HepG2 (cell line): ENCODE measurements around the gene BAHD1. TPM values are rescaled to one million over a fixed set of nuclear protein-coding genes. Genes with fewer than 3 reads are reported as not detected.

ENCODE experiments used
- CAMTA2 ChIP-seq: sonication (generic); formaldehyde crosslinking; IDR thresholded peaks from 2 replicates; pipeline ENCODE4 v1.4.0; 2020; ENCODE audit warnings: mild to moderate bottlenecking, missing genetic modification reagents, borderline replicate concordance
- CBFB ChIP-seq: sonication (generic); formaldehyde crosslinking; IDR thresholded peaks from 2 replicates; pipeline ENCODE4 v1.4.0; 2020; ENCODE audit warnings: missing genetic modification reagents
- CCDC6 ChIP-seq: sonication (generic); formaldehyde crosslinking; IDR thresholded peaks from 2 replicates; pipeline ENCODE4 v1.8.1; 2022; ENCODE audit warnings: mild to moderate bottlenecking, missing genetic modification reagents, moderate library complexity
- CREBL2 ChIP-seq: sonication (generic); formaldehyde crosslinking; IDR thresholded peaks from 2 replicates; pipeline ENCODE4 v1.8.1; 2023; ENCODE audit warnings: missing genetic modification reagents, mild to moderate bottlenecking, borderline replicate concordance
- ELF3 ChIP-seq: IDR thresholded peaks from 2 replicates; pipeline ENCODE4 v1.6.1; 2016; ENCODE audit warnings: missing genetic modification reagents, missing compliant biosample characterization
- MYPOP ChIP-seq: sonication (generic); formaldehyde crosslinking; IDR thresholded peaks from 2 replicates; pipeline ENCODE4 v1.8.1; 2023; ENCODE audit warnings: mild to moderate bottlenecking, moderate library complexity, missing genetic modification reagents
- PCBP1 ChIP-seq: fragments of 200-400 bp; formaldehyde crosslinking; IDR thresholded peaks from 2 replicates; pipeline ENCODE4 v1.6.1; 2017; ENCODE audit warnings: mild to moderate bottlenecking, low read depth, low read length, borderline replicate concordance
- POLR2A ChIP-seq, 2 experiments: IDR thresholded peaks; 2 replicates each; pipeline ENCODE4 v1.6.1; 2011; ENCODE audit warnings: low read depth in 2 of 2, low read length in 2 of 2, mild to moderate bottlenecking in 1 of 2, moderate library complexity in 1 of 2; ENCODE audit not compliant: insufficient read depth in 1 of 2
- RBFOX2 ChIP-seq: fragments of 200-400 bp; formaldehyde crosslinking; IDR thresholded peaks from 2 replicates; pipeline ENCODE4 v1.6.1; 2017; ENCODE audit warnings: low read depth, mild to moderate bottlenecking, low read length
- SOX5 ChIP-seq: IDR thresholded peaks from 2 replicates; pipeline ENCODE4 v1.6.1; 2016; ENCODE audit warnings: borderline replicate concordance
- TBX3 ChIP-seq: fragments of 450-650 bp; IDR thresholded peaks from 2 replicates; pipeline ENCODE4 v1.6.1; 2017; ENCODE audit warnings: antibody characterized with exemption, mild to moderate bottlenecking, inconsistent platforms, borderline replicate concordance
- WIZ ChIP-seq: sonication (generic); formaldehyde crosslinking; IDR thresholded peaks from 2 replicates; pipeline ENCODE4 v1.5.1; 2020; ENCODE audit warnings: mild to moderate bottlenecking, missing genetic modification reagents
- ZNF12 ChIP-seq: sonication (generic); formaldehyde crosslinking; IDR thresholded peaks from 2 replicates; pipeline ENCODE4 v1.5.0; 2020; ENCODE audit warnings: missing genetic modification reagents
- ZNF296 ChIP-seq: sonication (generic); formaldehyde crosslinking; conservative IDR thresholded peaks from 2 replicates; pipeline ENCODE4 v1.5.0; 2020; ENCODE audit warnings: mild to moderate bottlenecking, missing genetic modification reagents
- ZNF337 ChIP-seq: sonication (generic); formaldehyde crosslinking; IDR thresholded peaks from 2 replicates; pipeline ENCODE4 v1.5.1; 2020; ENCODE audit warnings: missing genetic modification reagents, low read depth, mild to moderate bottlenecking, borderline replicate concordance
- ZNF33A ChIP-seq: sonication (generic); formaldehyde crosslinking; IDR thresholded peaks from 2 replicates; pipeline ENCODE4 v1.5.1; 2020; ENCODE audit warnings: missing genetic modification reagents, mild to moderate bottlenecking, moderate library complexity, borderline replicate concordance
- ZNF382 ChIP-seq: sonication (generic); formaldehyde crosslinking; IDR thresholded peaks from 2 replicates; pipeline ENCODE4 v1.5.0; 2020; ENCODE audit warnings: missing genetic modification reagents, mild to moderate bottlenecking, borderline replicate concordance
- ZNF430 ChIP-seq: sonication (generic); formaldehyde crosslinking; IDR thresholded peaks from 2 replicates; pipeline ENCODE4 v1.9.0; 2021; ENCODE audit warnings: mild to moderate bottlenecking, missing genetic modification reagents
- ZNF549 ChIP-seq: sonication (generic); formaldehyde crosslinking; IDR thresholded peaks from 2 replicates; pipeline ENCODE4 v1.5.0; 2020; ENCODE audit warnings: missing genetic modification reagents
- ZNF652 ChIP-seq: IDR thresholded peaks from 2 replicates; pipeline ENCODE4 v1.6.1; 2016; ENCODE audit warnings: low read depth, borderline replicate concordance
- ZNF704 ChIP-seq: sonication (generic); formaldehyde crosslinking; IDR thresholded peaks from 2 replicates; pipeline ENCODE4 v1.8.1; 2023; ENCODE audit warnings: mild to moderate bottlenecking, inconsistent platforms, moderate library complexity, missing genetic modification reagents, borderline replicate concordance
- ZSCAN21 ChIP-seq: sonication (generic); formaldehyde crosslinking; IDR thresholded peaks from 2 replicates; pipeline ENCODE4 v1.8.0; 2022; ENCODE audit warnings: mild to moderate bottlenecking, missing genetic modification reagents, moderate library complexity, borderline replicate concordance
- ZSCAN30 ChIP-seq: sonication (generic); formaldehyde crosslinking; IDR thresholded peaks from 2 replicates; pipeline ENCODE4 v1.5.0; 2020; ENCODE audit warnings: mild to moderate bottlenecking, missing genetic modification reagents
- polyA plus RNA-seq, 8 experiments: library from polyadenylated mRNA; depleted of rRNA in 3 of 8; stranded (reverse) in 7 of 8; unstranded in 1 of 8; fragments of >200 nt; fragmentation: Illumina TruSeq in 4 of 8; extraction: Trizol in 4 of 8; gene quantifications; 2 replicates each; pipeline versions ENCODE4 v1.2.1 to v1.2.3, GENCODE V29; 2011 to 2016; ENCODE audit warnings: low read depth in 4 of 8, missing spikeins in 1 of 8, mixed read lengths in 1 of 8; ENCODE audit not compliant: insufficient read depth in 1 of 8
- total RNA-seq, 5 experiments: library from RNA; depleted of rRNA; stranded (reverse); fragments of >200 nt; fragmentation: Illumina TruSeq; extraction: Trizol; gene quantifications; 2 replicates each; pipeline ENCODE4 v1.2.3, GENCODE V29; 2016; ENCODE audit warnings: low read depth in 1 of 5
- TF ChIP-seq, protein P1 (sequence below), 2 experiments: sonication (generic) in 1 of 2; formaldehyde crosslinking in 1 of 2; IDR thresholded peaks; 2 replicates each; pipeline versions ENCODE4 v1.4.0 to v1.6.1; 2016 to 2020; ENCODE audit warnings: borderline replicate concordance in 1 of 2, low read depth in 1 of 2, mild to moderate bottlenecking in 1 of 2, missing genetic modification reagents in 1 of 2

Gene BAHD1
- total and polyA plus RNA-seq, 2 of the 13 experiments (the other 11 are each of a cell fraction or from before 2014, with no cell fraction given), result 3.3 to 8.7 TPM

- no peak for TF ChIP-seq ZNF549 (CRISPR knock-in tag)
- TF ChIP-seq CREBL2 (CRISPR knock-in tag), result no peak
- TF ChIP-seq ZNF337, result no peak
- TF ChIP-seq ELF3 (CRISPR knock-in tag), result no peak; the same call in 1 of the 2 replicates
- TF ChIP-seq ZNF382, result no peak
- no peak for TF ChIP-seq WIZ (CRISPR knock-in tag)
- TF ChIP-seq PCBP1, result no peak
- TF ChIP-seq ZNF430 (CRISPR knock-in tag), result no peak
- 0 out of 4 replicates have a peak, but pooled peaks of 1 of the 2 experiments have one; percentile 49 for TF ChIP-seq POLR2A (IDR thresholded peaks at IDR 0.05; ENCODE audit: insufficient read depth in 1 of 2, low read depth in 2 of 2, low read length in 2 of 2)
- TF ChIP-seq MYPOP, result no peak
- peak; percentile 46; the same call in 1 of the 2 replicates for TF ChIP-seq RBFOX2
- TF ChIP-seq, protein P1, sequence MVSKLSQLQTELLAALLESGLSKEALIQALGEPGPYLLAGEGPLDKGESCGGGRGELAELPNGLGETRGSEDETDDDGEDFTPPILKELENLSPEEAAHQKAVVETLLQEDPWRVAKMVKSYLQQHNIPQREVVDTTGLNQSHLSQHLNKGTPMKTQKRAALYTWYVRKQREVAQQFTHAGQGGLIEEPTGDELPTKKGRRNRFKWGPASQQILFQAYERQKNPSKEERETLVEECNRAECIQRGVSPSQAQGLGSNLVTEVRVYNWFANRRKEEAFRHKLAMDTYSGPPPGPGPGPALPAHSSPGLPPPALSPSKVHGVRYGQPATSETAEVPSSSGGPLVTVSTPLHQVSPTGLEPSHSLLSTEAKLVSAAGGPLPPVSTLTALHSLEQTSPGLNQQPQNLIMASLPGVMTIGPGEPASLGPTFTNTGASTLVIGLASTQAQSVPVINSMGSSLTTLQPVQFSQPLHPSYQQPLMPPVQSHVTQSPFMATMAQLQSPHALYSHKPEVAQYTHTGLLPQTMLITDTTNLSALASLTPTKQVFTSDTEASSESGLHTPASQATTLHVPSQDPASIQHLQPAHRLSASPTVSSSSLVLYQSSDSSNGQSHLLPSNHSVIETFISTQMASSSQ (IDR thresholded peaks at IDR 0.05; ENCODE audit: low read depth), result no peak
- TF ChIP-seq, protein P1 (CRISPR knock-in tag; IDR thresholded peaks at IDR 0.05; ENCODE audit: borderline replicate concordance), result no peak
- TF ChIP-seq ZNF652 (CRISPR knock-in tag), result no peak
- TF ChIP-seq ZSCAN30 (CRISPR knock-in tag), result no peak
- TF ChIP-seq SOX5, result no peak
- peak; percentile 56; the same call in 1 of the 2 replicates for TF ChIP-seq CCDC6 (CRISPR knock-in tag)
- no peak for TF ChIP-seq CAMTA2
- no peak for TF ChIP-seq ZNF704 (CRISPR knock-in tag)
- TF ChIP-seq TBX3, result no peak
- no peak for TF ChIP-seq ZSCAN21 (CRISPR knock-in tag)
- TF ChIP-seq ZNF12 (CRISPR knock-in tag), result no peak
- no peak for TF ChIP-seq ZNF296 (CRISPR knock-in tag)
- TF ChIP-seq CBFB (CRISPR knock-in tag), result no peak
- no peak for TF ChIP-seq ZNF33A
These were observed at the start of gene BAHD1 (continued) for GRCh38 chr15:40440743-40441564.
